Measurements from ENCODE around the gene RPL5. TPM values are rescaled to one million over a fixed set of nuclear protein-coding genes. Genes with fewer than 3 reads are reported as not detected.

The RPL5 gene
- total RNA-seq, 1 experiment from 2014 or later: 1,430 TPM

- H3K36me3 Mint-ChIP-seq: peaks cover 82% of the 10 kb centered on the region
- ATAC-seq (no peak), DNase-seq (ENCODE audit: low spot score) (no peak)
- H3K9me3 Mint-ChIP-seq: no peaks in the 10 kb centered on the region
- H3K4me1 Mint-ChIP-seq: peaks cover 17% of the 10 kb centered on the region
- TF ChIP-seq GTF2I (CRISPR knock-in tag; conservative IDR thresholded peaks at IDR 0.05) (no peak), ZSCAN18 (CRISPR knock-in tag; IDR thresholded peaks at IDR 0.05) (no peak), NR2C2 (CRISPR knock-in tag; IDR thresholded peaks at IDR 0.05) (no peak), ZNF317 (CRISPR knock-in tag; IDR thresholded peaks at IDR 0.05; ENCODE audit: borderline replicate concordance, low read depth) (no peak), ATF2 (CRISPR knock-in tag; IDR thresholded peaks at IDR 0.05; ENCODE audit: borderline replicate concordance, low read depth) (no peak), NFATC4 (CRISPR knock-in tag; IDR thresholded peaks at IDR 0.05) (no peak), NFYB (CRISPR knock-in tag; conservative IDR thresholded peaks at IDR 0.05; ENCODE audit: low read depth) (no peak), JAZF1 (CRISPR knock-in tag; IDR thresholded peaks at IDR 0.05) (no peak), USF2 (CRISPR knock-in tag; IDR thresholded peaks at IDR 0.05) (no peak), CREB1 (CRISPR knock-in tag; IDR thresholded peaks at IDR 0.05) (no peak), FOXP4 (CRISPR knock-in tag; IDR thresholded peaks at IDR 0.05) (no peak), GABPB1 (CRISPR knock-in tag; IDR thresholded peaks at IDR 0.05) (no peak), MLX (CRISPR knock-in tag; IDR thresholded peaks at IDR 0.05) (no peak), SP1 (CRISPR knock-in tag; conservative IDR thresholded peaks at IDR 0.05) (no peak), ZNF425 (CRISPR knock-in tag; conservative IDR thresholded peaks at IDR 0.05) (no peak), ZNF232 (CRISPR knock-in tag; IDR thresholded peaks at IDR 0.05) (no peak), TP53 (CRISPR knock-in tag; IDR thresholded peaks at IDR 0.05) (no peak), ZBTB21 (CRISPR knock-in tag; IDR thresholded peaks at IDR 0.05; ENCODE audit: borderline replicate concordance) (no peak), TEAD1 (CRISPR knock-in tag; IDR thresholded peaks at IDR 0.05) (no peak)
- ChIA-PET CTCF (interaction anchor here (0.9 kb wide), 1 partner anchor 9 kb away, joined by 5 read pairs; the partner anchor contains the start of gene RPL5), POLR2A (interaction anchor here (1.0 kb wide), 1 partner anchor 9 kb away, joined by 4 read pairs; the partner anchor contains the start of gene RPL5)
- H3K4me3 Mint-ChIP-seq: no peak overlapping the region
- no peaks in the 10 kb centered on the region for H3K27me3 Mint-ChIP-seq (ENCODE audit: low read depth)
- H3K27ac Mint-ChIP-seq: peak overlapping the region; percentile 37
These were observed 8.8 kb downstream of the RPL5 start for GRCh38 chr1:92840600-92840999.

Data from WTC11 (cell line).